ENCODE data around the gene ARHGAP26. TPM values are rescaled to one million over a fixed set of nuclear protein-coding genes. Genes with fewer than 3 reads are reported as not detected.
"Not testable (repeated sequence)": the region's sequence is repeated elsewhere in the genome, so short reads cannot be mapped to it uniquely, and the experiment has no call there.

The ARHGAP26 gene
- total RNA-seq, 6 experiments from 2014 or later = 6.7 to 14.5 (median 8.3) TPM

DNA sequence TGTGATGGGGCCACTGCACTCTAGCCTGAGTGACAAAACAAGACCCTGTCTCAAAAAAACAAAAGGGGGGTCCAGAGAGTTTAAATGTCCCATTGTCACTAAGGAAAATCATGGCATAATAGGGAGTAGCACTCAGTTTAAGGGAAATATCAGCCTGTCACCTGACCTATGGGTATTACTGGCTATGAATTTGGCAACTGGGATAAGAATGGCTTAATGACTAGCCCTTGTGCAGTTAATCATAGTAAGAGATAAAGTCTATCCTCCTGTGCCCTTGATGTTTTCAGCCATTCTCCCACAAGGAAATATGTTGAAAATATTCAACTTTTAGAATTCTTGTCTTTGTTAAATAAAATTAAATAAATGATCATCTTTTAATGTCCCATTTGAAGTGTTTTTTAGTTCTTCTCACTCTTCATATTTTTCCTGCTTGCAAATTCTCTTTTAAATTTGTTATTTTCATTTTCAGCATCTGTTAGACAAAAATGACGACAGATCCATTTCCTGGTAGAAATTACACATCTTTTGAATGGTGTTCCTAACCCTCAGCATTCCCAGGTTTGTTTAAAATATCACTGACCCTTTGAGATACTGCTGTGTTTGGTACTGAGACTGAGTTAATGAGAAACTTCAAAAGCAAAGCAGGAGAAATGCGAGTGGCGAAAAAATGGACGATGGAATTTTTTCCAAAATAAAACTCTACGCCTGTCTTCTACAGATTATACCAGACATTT is 191.4 kb downstream of the ARHGAP26 start:
- intact Hi-C loops (cut with DNase I) = no loop called here
- peak in 3 of 4 donors; percentile 43 to 77 (median 65) for ATAC-seq
- WGBS (ENCODE audit: insufficient coverage, low coverage, low lambda C conversion rate, missing lambda C conversion rate) = 24% methylated on average over 5 of the region's 5 CpGs
- H3K4me3 ChIP-seq = peak overlapping the region in 1 of 3 donors; percentile 4
- H3K9me3 ChIP-seq = no peaks in the 10 kb centered on the region
- no peaks in the 10 kb centered on the region for H3K27me3 ChIP-seq
- peak overlapping the region in 2 of 3 donors; percentile 6 to 11 for H3K27ac ChIP-seq
- peaks cover 0 to 18% (median 0%) of the 10 kb centered on the region in 4 donors for H3K4me1 ChIP-seq
- no peak for TF ChIP-seq POLR2A (IDR thresholded peaks at IDR 0.05)
- TF ChIP-seq, protein P1, sequence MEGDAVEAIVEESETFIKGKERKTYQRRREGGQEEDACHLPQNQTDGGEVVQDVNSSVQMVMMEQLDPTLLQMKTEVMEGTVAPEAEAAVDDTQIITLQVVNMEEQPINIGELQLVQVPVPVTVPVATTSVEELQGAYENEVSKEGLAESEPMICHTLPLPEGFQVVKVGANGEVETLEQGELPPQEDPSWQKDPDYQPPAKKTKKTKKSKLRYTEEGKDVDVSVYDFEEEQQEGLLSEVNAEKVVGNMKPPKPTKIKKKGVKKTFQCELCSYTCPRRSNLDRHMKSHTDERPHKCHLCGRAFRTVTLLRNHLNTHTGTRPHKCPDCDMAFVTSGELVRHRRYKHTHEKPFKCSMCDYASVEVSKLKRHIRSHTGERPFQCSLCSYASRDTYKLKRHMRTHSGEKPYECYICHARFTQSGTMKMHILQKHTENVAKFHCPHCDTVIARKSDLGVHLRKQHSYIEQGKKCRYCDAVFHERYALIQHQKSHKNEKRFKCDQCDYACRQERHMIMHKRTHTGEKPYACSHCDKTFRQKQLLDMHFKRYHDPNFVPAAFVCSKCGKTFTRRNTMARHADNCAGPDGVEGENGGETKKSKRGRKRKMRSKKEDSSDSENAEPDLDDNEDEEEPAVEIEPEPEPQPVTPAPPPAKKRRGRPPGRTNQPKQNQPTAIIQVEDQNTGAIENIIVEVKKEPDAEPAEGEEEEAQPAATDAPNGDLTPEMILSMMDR (IDR thresholded peaks at IDR 0.05) = no peak
- H3K36me3 ChIP-seq = no peaks in the 10 kb centered on the region
- DNase-seq = no peak

DNA sequence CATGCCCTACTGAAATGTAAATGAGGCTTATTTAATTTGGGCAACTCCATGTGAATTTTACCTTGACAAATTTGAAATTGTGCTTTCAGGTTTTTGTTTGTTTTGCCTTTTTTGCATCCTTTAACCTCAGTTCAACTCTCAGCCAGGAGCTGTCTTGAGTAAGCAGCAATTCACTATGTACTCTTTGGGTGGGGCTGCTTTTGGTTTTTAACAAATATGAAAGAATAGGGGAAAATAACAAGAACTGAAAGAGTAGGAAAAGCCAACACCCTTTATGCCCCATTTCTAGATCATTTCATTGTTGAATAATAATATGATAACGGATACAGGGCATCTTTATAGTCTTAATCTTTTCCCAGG is 192.0 kb downstream of the ARHGAP26 start:
- peak overlapping the region in 1 of 3 donors; percentile 4 for H3K4me3 ChIP-seq
- 87% methylated on average over 1 of the region's 1 CpG for WGBS (ENCODE audit: insufficient coverage, low coverage, low lambda C conversion rate, missing lambda C conversion rate)
- peak overlapping the region in 2 of 3 donors; percentile 6 to 11 for H3K27ac ChIP-seq
- intact Hi-C loops (cut with DNase I) = no loop called here
- H3K4me1 ChIP-seq = peaks cover 0 to 18% (median 0%) of the 10 kb centered on the region in 4 donors
- ATAC-seq = peak in 3 of 4 donors; percentile 40 to 51 (median 41)
- TF ChIP-seq, protein P1 (IDR thresholded peaks at IDR 0.05) = no peak
- TF ChIP-seq POLR2A (IDR thresholded peaks at IDR 0.05) = no peak
- H3K9me3 ChIP-seq = no peaks in the 10 kb centered on the region
- no peak for DNase-seq
- no peaks in the 10 kb centered on the region for H3K27me3 ChIP-seq
- no peaks in the 10 kb centered on the region for H3K36me3 ChIP-seq

DNA sequence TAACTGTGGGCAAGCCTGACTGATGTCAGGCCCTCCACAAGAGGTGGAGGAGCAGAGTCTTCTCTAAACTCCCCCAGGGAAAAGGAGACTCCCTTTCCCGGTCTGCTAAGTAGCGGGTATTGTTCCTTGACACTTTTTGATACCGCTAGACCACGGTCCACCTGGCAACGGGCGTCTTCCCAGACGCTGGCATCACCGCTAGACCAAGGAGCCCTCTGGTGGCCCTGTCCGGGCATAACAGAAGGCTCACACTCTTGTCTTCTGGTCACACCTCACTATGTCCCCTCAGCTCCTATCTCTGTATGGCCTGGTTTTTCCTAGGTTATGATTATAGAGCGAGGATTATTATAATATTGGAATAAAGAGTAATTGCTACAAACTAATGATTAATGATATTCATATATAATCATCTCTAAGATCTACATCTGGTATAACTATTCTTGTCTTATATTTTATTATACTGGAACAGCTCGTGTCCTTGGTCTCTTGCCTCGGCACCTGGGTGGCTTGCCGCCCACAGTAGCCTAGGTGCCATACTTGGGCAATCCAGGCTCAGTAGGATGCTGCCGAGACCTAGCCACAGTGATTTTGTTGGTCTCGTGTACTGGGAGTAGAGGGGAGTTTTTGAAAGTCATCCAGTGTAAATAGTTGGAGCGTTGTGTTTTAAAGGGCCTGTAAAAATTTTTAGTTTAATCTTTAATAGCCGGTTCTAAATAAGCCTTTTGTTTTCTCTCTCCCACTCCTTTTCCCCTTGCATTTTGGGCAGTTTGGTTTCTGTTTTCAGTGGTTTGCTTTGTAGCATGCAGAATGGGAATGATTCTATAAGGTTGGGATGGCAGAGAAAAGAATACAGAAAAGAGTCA is 195.3 kb downstream of the ARHGAP26 start:
- H3K36me3 ChIP-seq; intact Hi-C loops (cut with DNase I); H3K9me3 ChIP-seq; H3K4me3 ChIP-seq; H3K27me3 ChIP-seq; DNase-seq; H3K27ac ChIP-seq: not testable (repeated sequence)
- WGBS (ENCODE audit: insufficient coverage, low coverage, low lambda C conversion rate, missing lambda C conversion rate) = 63% methylated on average over 11 of the region's 17 CpGs
- peaks cover 0 to 18% (median 0%) of the 10 kb centered on the region in 4 donors for H3K4me1 ChIP-seq
- TF ChIP-seq, protein P1 (IDR thresholded peaks at IDR 0.05) = peak; percentile 34 to 53 (median 42)
- peak in 1 of 4 donors; percentile 31 for ATAC-seq

DNA sequence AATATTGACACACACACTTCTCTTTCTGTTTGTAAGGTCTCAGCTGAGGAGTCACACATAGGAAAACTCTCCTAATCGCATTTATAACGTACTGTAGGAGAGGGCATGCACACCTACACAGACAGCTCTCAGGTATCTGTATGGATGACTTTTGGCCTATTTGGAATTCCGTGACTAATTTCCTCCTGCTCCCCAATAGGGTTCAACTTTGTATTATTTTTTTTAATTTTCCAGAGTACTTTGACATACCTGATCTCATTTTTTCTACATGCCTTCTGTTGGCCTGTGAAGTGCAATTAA is 195.9 kb downstream of the ARHGAP26 start:
- DNase-seq (no peak), ATAC-seq (peak in 1 of 4 donors; percentile 19)
- TF ChIP-seq POLR2A (IDR thresholded peaks at IDR 0.05) = no peak
- TF ChIP-seq, protein P1 (IDR thresholded peaks at IDR 0.05) = no peak
- WGBS (ENCODE audit: insufficient coverage, low coverage, low lambda C conversion rate, missing lambda C conversion rate) = 57% methylated on average over 3 of the region's 3 CpGs
- intact Hi-C loops (cut with DNase I) = no loop called here
- Histone ChIP-seq H3K4me3 (no peak overlapping the region), H3K4me1 (peaks cover 0 to 18% (median 0%) of the 10 kb centered on the region in 4 donors), H3K9me3 (no peaks in the 10 kb centered on the region), H3K36me3 (no peaks in the 10 kb centered on the region), H3K27me3 (no peaks in the 10 kb centered on the region), H3K27ac (no peak overlapping the region)
